CD4-positive, alpha-beta T cell (primary cell): ENCODE data around the gene NLGN1. TPM values are rescaled to one million over a fixed set of nuclear protein-coding genes. Genes with fewer than 3 reads are reported as not detected.
"Not testable (repeated sequence)": the region's sequence is repeated elsewhere in the genome, so short reads cannot be mapped to it uniquely, and the experiment has no call there.

Experiments
- ATAC-seq: fragments of 200-7000 bp; cut with Tn5 transposase; one replicate; pipeline ENCODE4 v1.10.0; 2022; ENCODE audit warnings: mild to moderate bottlenecking; ENCODE audit not compliant: poor library complexity
- CTCF ChIA-PET: fragments of 350-600 bp; sonication (Branson Sonifier 250); formaldehyde crosslinking; loops from one replicate; lab custom pipeline; 2021; ENCODE audit warnings: antibody characterized with exemption, inconsistent platforms; lab: Charles Lee
- POLR2A ChIA-PET: fragments of 350-600 bp; sonication (Branson Sonifier 250); formaldehyde crosslinking; loops from one replicate; lab custom pipeline; 2021; ENCODE audit warnings: antibody characterized with exemption, inconsistent platforms; lab: Charles Lee
- DNase-seq, 14 experiments: peaks; one replicate each; pipeline ENCODE4 v3.0.0-alpha.2; 2013 to 2020; ENCODE audit warnings: mixed read lengths in 2 of 14
- H3K27ac ChIP-seq, 2 donors: one replicate each; pipeline versions ENCODE4 v1.5.1 to v1.7.0; 2013; ENCODE audit warnings: low read length in 2 of 2, low read depth in 1 of 2, mild to moderate bottlenecking in 1 of 2
- H3K27me3 ChIP-seq, 2 experiments: 1 replicate in 1 of 2; 2 replicates in 1 of 2; pipeline versions ENCODE4 v1.6.1 to v1.7.0; 2013; ENCODE audit warnings: low read length in 2 of 2, control low read depth in 1 of 2, mild to moderate bottlenecking in 1 of 2, moderate library complexity in 1 of 2; ENCODE audit not compliant: insufficient read depth in 2 of 2, control insufficient read depth in 1 of 2
- H3K36me3 ChIP-seq: one replicate; pipeline ENCODE4 v1.6.1; 2013; ENCODE audit warnings: low read length, control low read depth; ENCODE audit not compliant: insufficient read depth
- H3K4me1 ChIP-seq: one replicate; pipeline ENCODE4 v1.6.1; 2013; ENCODE audit warnings: low read length, control low read depth; ENCODE audit not compliant: insufficient read depth
- H3K4me3 ChIP-seq: one replicate; pipeline ENCODE4 v1.5.1; 2013; ENCODE audit warnings: mild to moderate bottlenecking, low read length, moderate library complexity
- H3K9me3 ChIP-seq, 2 experiments: 1 replicate in 1 of 2; 2 replicates in 1 of 2; pipeline versions ENCODE4 v1.6.1 to v1.7.0; 2013; ENCODE audit warnings: low read length in 2 of 2, mild to moderate bottlenecking in 2 of 2, control low read depth in 1 of 2, moderate library complexity in 1 of 2; ENCODE audit not compliant: control insufficient read depth in 1 of 2, insufficient read depth in 1 of 2
- H3K27ac Mint-ChIP-seq: one replicate; pipeline ENCODE4 v1.8.0; 2020; ENCODE audit warnings: mixed read lengths
- H3K27me3 Mint-ChIP-seq: one replicate; pipeline ENCODE4 v1.8.0; 2021; ENCODE audit warnings: mixed read lengths
- H3K36me3 Mint-ChIP-seq: one replicate; pipeline ENCODE4 v1.8.0; 2021; ENCODE audit warnings: low read depth, mixed read lengths
- H3K4me1 Mint-ChIP-seq: one replicate; pipeline ENCODE4 v1.8.0; 2021; ENCODE audit warnings: low read depth, mixed read lengths
- H3K4me3 Mint-ChIP-seq: one replicate; pipeline ENCODE4 v1.8.0; 2020; ENCODE audit warnings: mild to moderate bottlenecking, mixed read lengths
- H3K9me3 Mint-ChIP-seq: one replicate; pipeline ENCODE4 v1.8.0; 2020; ENCODE audit warnings: mixed read lengths
- CTCF ChIP-seq: fragments of 200-600 bp; IDR thresholded peaks from one replicate; pipeline ENCODE4 v1.8.0; 2022; ENCODE audit warnings: antibody characterized with exemption, mild to moderate bottlenecking
- intact Hi-C, 2 experiments: fragments of 100-400 bp; cut with DNase I in 1 of 2; cut with micrococcal nuclease in 1 of 2; formaldehyde crosslinking; loops; one replicate each; pipeline versions ENCODE4 v1.15.1 to v1.9.0; 2023 to 2025; cut with DNase I, micrococcal nuclease
- total RNA-seq, 174 experiments: library from RNA in 2 of 174; stranded (reverse) in 2 of 174; gene quantifications; one replicate each; pipeline ENCODE4 v1.2.3 and lab custom pipeline; 2021 to 2026

Gene NLGN1
- total RNA-seq, 2 experiments from 2014 or later = not detected

- peaks cover 0 to 4% of the 10 kb centered on the region in 2 experiments for H3K9me3 ChIP-seq
- H3K4me3 ChIP-seq = no peak overlapping the region
- Mint-ChIP-seq H3K27ac (no peak overlapping the region), H3K36me3 (no peaks in the 10 kb centered on the region), H3K4me3 (no peak overlapping the region), H3K4me1 (no peaks in the 10 kb centered on the region), H3K27me3 (no peaks in the 10 kb centered on the region), H3K9me3 (no peaks in the 10 kb centered on the region)
- no peak overlapping the region for H3K27ac ChIP-seq
- TF ChIP-seq CTCF = no peak
- CTCF ChIA-PET = no interaction called here
- DNase-seq (no peak), ATAC-seq (no peak)
- no peaks in the 10 kb centered on the region for H3K27me3 ChIP-seq
- H3K4me1 ChIP-seq = no peaks in the 10 kb centered on the region
- intact Hi-C loops = no loop called here
- POLR2A ChIA-PET = no interaction called here
- H3K36me3 ChIP-seq = no peaks in the 10 kb centered on the region
These were observed 809.2 kb downstream of the NLGN1 start for GRCh38 chr3:174206607-174207192.

- H3K9me3 ChIP-seq = peaks cover 0 to 11% of the 10 kb centered on the region in 2 experiments
- no peaks in the 10 kb centered on the region for H3K27me3 Mint-ChIP-seq
- H3K4me3 Mint-ChIP-seq = no peak overlapping the region
- no peaks in the 10 kb centered on the region for H3K36me3 ChIP-seq
- no peak overlapping the region for H3K27ac Mint-ChIP-seq
- no peak for ATAC-seq
- intact Hi-C loops = no loop called here
- no peaks in the 10 kb centered on the region for H3K36me3 Mint-ChIP-seq
- ChIA-PET CTCF (no interaction called here), POLR2A (no interaction called here)
- no peaks in the 10 kb centered on the region for H3K4me1 ChIP-seq
- H3K4me3 ChIP-seq = no peak overlapping the region
- H3K4me1 Mint-ChIP-seq = no peaks in the 10 kb centered on the region
- no peak overlapping the region for H3K27ac ChIP-seq
- H3K27me3 ChIP-seq = no peaks in the 10 kb centered on the region
- TF ChIP-seq CTCF = no peak
- H3K9me3 Mint-ChIP-seq = no peaks in the 10 kb centered on the region
- no peak for DNase-seq
These were observed 810.6 kb downstream of the NLGN1 start for GRCh38 chr3:174208161-174208560.

GRCh38 chr3:174211896-174212295 is 814.4 kb downstream of the NLGN1 start:
- H3K4me1 ChIP-seq, H3K36me3 ChIP-seq, H3K4me1 Mint-ChIP-seq, H3K36me3 Mint-ChIP-seq, ATAC-seq, H3K4me3 ChIP-seq, H3K9me3 Mint-ChIP-seq, H3K27me3 ChIP-seq, DNase-seq, H3K4me3 Mint-ChIP-seq, POLR2A ChIA-PET, H3K27ac ChIP-seq, H3K27me3 Mint-ChIP-seq, CTCF ChIA-PET, intact Hi-C loops, H3K27ac Mint-ChIP-seq: not testable (repeated sequence)
- H3K9me3 ChIP-seq = peaks cover 0 to 11% of the 10 kb centered on the region in 2 experiments

- Mint-ChIP-seq H3K36me3 (no peaks in the 10 kb centered on the region), H3K27ac (no peak overlapping the region), H3K4me3 (no peak overlapping the region), H3K4me1 (peaks cover 19% of the 10 kb centered on the region), H3K27me3 (no peaks in the 10 kb centered on the region), H3K9me3 (no peaks in the 10 kb centered on the region)
- Histone ChIP-seq H3K36me3 (no peaks in the 10 kb centered on the region), H3K27me3 (no peaks in the 10 kb centered on the region), H3K9me3 (peaks cover 0 to 8% of the 10 kb centered on the region in 2 experiments), H3K27ac (no peak overlapping the region), H3K4me3 (no peak overlapping the region), H3K4me1 (no peaks in the 10 kb centered on the region)
- ATAC-seq (no peak), DNase-seq (no peak)
- POLR2A ChIA-PET = no interaction called here
- CTCF ChIA-PET = no interaction called here
- no peak for TF ChIP-seq CTCF
- intact Hi-C loops = no loop called here
These were observed 817.9 kb downstream of the NLGN1 start for GRCh38 chr3:174215456-174215855.
